Neural progenitor cell (in vitro differentiated cells): ENCODE measurements around the gene SEMA6D. TPM values are rescaled to one million over a fixed set of nuclear protein-coding genes. Genes with fewer than 3 reads are reported as not detected.

ENCODE experiments used
- DNase-seq: peaks from one replicate; pipeline ENCODE4 v3.0.0-alpha.2; 2016; ENCODE audit warnings: low spot score
- H2AFZ ChIP-seq: fragments of 200-600 bp; sonication (generic); replicated peaks from 2 replicates; pipeline ENCODE4 v1.6.1; 2016; ENCODE audit warnings: antibody characterized with exemption
- H3F3A ChIP-seq: fragments of 200-600 bp; sonication (generic); 2 replicates; pipeline ENCODE4 v1.6.1; 2016; ENCODE audit warnings: antibody characterized with exemption, low read depth
- H3K27ac ChIP-seq: fragments of 200-600 bp; sonication (generic); 2 replicates; pipeline ENCODE4 v1.5.1; 2016; ENCODE audit warnings: mild to moderate bottlenecking
- H3K27me3 ChIP-seq: fragments of 200-600 bp; sonication (generic); 2 replicates; pipeline ENCODE4 v1.6.1; 2016; ENCODE audit warnings: mild to moderate bottlenecking, moderate library complexity
- H3K36me3 ChIP-seq: fragments of 200-600 bp; sonication (generic); 2 replicates; pipeline ENCODE4 v1.5.1; 2016
- H3K4me1 ChIP-seq: fragments of 200-600 bp; sonication (generic); 2 replicates; pipeline ENCODE4 v1.6.1; 2016; ENCODE audit warnings: mixed run types
- H3K4me2 ChIP-seq: fragments of 200-600 bp; sonication (generic); 2 replicates; pipeline ENCODE4 v1.6.1; 2016
- H3K4me3 ChIP-seq: fragments of 200-600 bp; sonication (generic); 2 replicates; pipeline ENCODE4 v1.5.1; 2016
- H3K79me2 ChIP-seq: fragments of 200-600 bp; sonication (generic); 2 replicates; pipeline ENCODE4 v1.6.1; 2016; ENCODE audit warnings: low read depth
- H3K9ac ChIP-seq: fragments of 200-600 bp; sonication (generic); 2 replicates; pipeline ENCODE4 v1.6.1; 2016
- H3K9me3 ChIP-seq: fragments of 200-600 bp; sonication (generic); 2 replicates; pipeline ENCODE4 v1.5.1; 2016; ENCODE audit warnings: low read depth
- H4K20me1 ChIP-seq: fragments of 200-600 bp; sonication (generic); 2 replicates; pipeline ENCODE4 v1.6.1; 2016; ENCODE audit warnings: low read depth
- H3K27ac Mint-ChIP-seq: 3 replicates; pipeline ENCODE4 v1.8.0; 2021; ENCODE audit warnings: mixed read lengths
- H3K27me3 Mint-ChIP-seq: 2 replicates; pipeline ENCODE4 v1.8.0; 2022; ENCODE audit warnings: low read depth, mild to moderate bottlenecking, inconsistent platforms, moderate library complexity, mixed read lengths; ENCODE audit not compliant: insufficient read depth
- H3K36me3 Mint-ChIP-seq: 3 replicates; pipeline ENCODE4 v1.8.0; 2021; ENCODE audit warnings: mixed read lengths
- H3K4me1 Mint-ChIP-seq: 3 replicates; pipeline ENCODE4 v1.8.0; 2021; ENCODE audit warnings: mixed read lengths
- H3K4me3 Mint-ChIP-seq: 3 replicates; pipeline ENCODE4 v1.8.0; 2021; ENCODE audit warnings: mild to moderate bottlenecking, moderate library complexity, mixed read lengths
- H3K9me3 Mint-ChIP-seq: 3 replicates; pipeline ENCODE4 v1.8.0; 2020; ENCODE audit warnings: mixed read lengths
- CTCF ChIP-seq: fragments of 200-600 bp; sonication (generic); IDR thresholded peaks from 2 replicates; pipeline ENCODE4 v1.5.1; 2017; ENCODE audit warnings: antibody characterized with exemption, mild to moderate bottlenecking
- EZH2 ChIP-seq: fragments of 200-600 bp; sonication (generic); IDR thresholded peaks from 2 replicates; pipeline ENCODE4 v1.6.1; 2017; ENCODE audit warnings: antibody characterized with exemption, mild to moderate bottlenecking, moderate library complexity
- EZH2phosphoT487 ChIP-seq: fragments of 200-600 bp; sonication (generic); IDR thresholded peaks from 2 replicates; pipeline ENCODE4 v1.6.1; 2017; ENCODE audit warnings: antibody characterized with exemption
- total RNA-seq: library from RNA; depleted of rRNA; stranded (reverse); fragments of >200 nt; gene quantifications from 2 replicates; pipeline ENCODE4 v1.2.3, GENCODE V29; 2015; ENCODE audit warnings: low replicate concordance

The SEMA6D gene
- total RNA-seq, 1 donor from 2014 or later, result 23.5 TPM

DNA sequence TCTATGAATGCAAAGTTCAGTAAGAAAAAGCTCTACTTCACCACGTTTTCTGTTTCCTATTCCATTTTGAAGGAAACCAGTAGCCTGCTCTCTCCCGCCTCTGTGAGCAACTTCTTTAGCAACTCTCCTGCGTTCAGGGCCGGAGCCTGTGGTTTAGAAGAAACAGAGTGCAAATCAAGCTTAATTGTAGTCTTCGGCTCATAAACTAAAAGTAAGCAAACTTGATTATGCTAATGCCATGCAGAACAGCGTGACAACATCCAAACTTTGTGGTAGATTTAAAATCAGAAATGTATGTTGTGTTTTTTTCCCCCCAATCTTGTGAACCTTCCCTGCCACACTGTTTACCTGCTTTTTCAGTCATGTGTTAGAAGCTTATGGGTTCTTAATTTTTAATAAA, 87.4 kb downstream of the SEMA6D start:
- Mint-ChIP-seq H3K4me3 (no peak overlapping the region), H3K36me3 (no peaks in the 10 kb centered on the region), H3K4me1 (no peaks in the 10 kb centered on the region), H3K9me3 (no peaks in the 10 kb centered on the region), H3K27ac (no peak overlapping the region), H3K27me3 (peaks cover 6% of the 10 kb centered on the region)
- H3K9ac ChIP-seq, result no peak overlapping the region
- no peak overlapping the region for H3K4me2 ChIP-seq
- no peaks in the 10 kb centered on the region for H4K20me1 ChIP-seq
- H3K27me3 ChIP-seq, result no peaks in the 10 kb centered on the region
- no peak overlapping the region for H2AFZ ChIP-seq
- H3K27ac ChIP-seq, result no peak overlapping the region
- H3K4me3 ChIP-seq, result no peak overlapping the region
- H3K9me3 ChIP-seq, result no peaks in the 10 kb centered on the region
- no peaks in the 10 kb centered on the region for H3K36me3 ChIP-seq
- H3K4me1 ChIP-seq, result peaks cover 5% of the 10 kb centered on the region
- no peak for DNase-seq
- H3F3A ChIP-seq, result no peaks in the 10 kb centered on the region
- TF ChIP-seq CTCF (no peak), EZH2 (no peak), EZH2phosphoT487 (no peak)
- no peaks in the 10 kb centered on the region for H3K79me2 ChIP-seq

GRCh38 chr15:47806008-47806407, 88.7 kb downstream of the SEMA6D start:
- no peak overlapping the region for H3K27ac Mint-ChIP-seq

GRCh38 chr15:47811172-47811571, 93.9 kb downstream of the SEMA6D start:
- Histone ChIP-seq H3K27me3 (no peaks in the 10 kb centered on the region), H3K9ac (no peak overlapping the region), H3K27ac (no peak overlapping the region), H3K4me3 (no peak overlapping the region), H3K79me2 (no peaks in the 10 kb centered on the region), H4K20me1 (no peaks in the 10 kb centered on the region), H3K4me1 (no peaks in the 10 kb centered on the region), H3K36me3 (no peaks in the 10 kb centered on the region), H3F3A (no peaks in the 10 kb centered on the region), H2AFZ (no peak overlapping the region), H3K4me2 (no peak overlapping the region), H3K9me3 (no peaks in the 10 kb centered on the region)
- H3K4me3 Mint-ChIP-seq, result no peak overlapping the region
- peaks cover 9% of the 10 kb centered on the region for H3K4me1 Mint-ChIP-seq
- H3K36me3 Mint-ChIP-seq, result no peaks in the 10 kb centered on the region
- no peaks in the 10 kb centered on the region for H3K9me3 Mint-ChIP-seq
- no peaks in the 10 kb centered on the region for H3K27me3 Mint-ChIP-seq
- H3K27ac Mint-ChIP-seq, result no peak overlapping the region
- TF ChIP-seq EZH2phosphoT487 (no peak), CTCF (no peak), EZH2 (no peak)
- DNase-seq, result no peak

More at GRCh38 chr15:47806008-47806407, 88.7 kb downstream of the SEMA6D start:
- H3K27ac ChIP-seq, result no peak overlapping the region
- H3K36me3 Mint-ChIP-seq, result no peaks in the 10 kb centered on the region
- no peak for TF ChIP-seq CTCF
- no peak for TF ChIP-seq EZH2phosphoT487
- TF ChIP-seq EZH2, result no peak
- no peaks in the 10 kb centered on the region for H4K20me1 ChIP-seq
- H3K4me3 ChIP-seq, result no peak overlapping the region
- no peaks in the 10 kb centered on the region for H3K9me3 ChIP-seq
- no peak overlapping the region for H3K9ac ChIP-seq
- no peaks in the 10 kb centered on the region for H3K27me3 ChIP-seq
- H3K36me3 ChIP-seq, result no peaks in the 10 kb centered on the region
- H3K4me3 Mint-ChIP-seq, result no peak overlapping the region
- peaks cover 3% of the 10 kb centered on the region for H3K27me3 Mint-ChIP-seq
- H3K4me2 ChIP-seq, result no peak overlapping the region
- H2AFZ ChIP-seq, result no peak overlapping the region
- no peak for DNase-seq
- H3K4me1 Mint-ChIP-seq, result peaks cover 3% of the 10 kb centered on the region
- H3F3A ChIP-seq, result no peaks in the 10 kb centered on the region
- peaks cover 5% of the 10 kb centered on the region for H3K4me1 ChIP-seq
- H3K79me2 ChIP-seq, result no peaks in the 10 kb centered on the region
- H3K9me3 Mint-ChIP-seq, result no peaks in the 10 kb centered on the region
